SK-N-SH treated with all-trans-retinoic acid at 6 μM for 48 hours (cell line): ENCODE results near the gene JMJD1C.

Source experiments
- PPARA ChIP-seq: fragments of 250-450 bp; sonication (Bioruptor Pico); IDR thresholded peaks from 2 replicates; pipeline ENCODE4 v1.5.0; 2020; ENCODE audit warnings: mild to moderate bottlenecking, borderline replicate concordance
- RARB ChIP-seq: fragments of 250-450 bp; sonication (Bioruptor Pico); IDR thresholded peaks from 2 replicates; pipeline ENCODE4 v1.8.0; 2021; ENCODE audit warnings: mild to moderate bottlenecking, moderate library complexity
- TSHZ2 ChIP-seq: fragments of 250-450 bp; sonication (Bioruptor Pico); IDR thresholded peaks from 2 replicates; pipeline ENCODE4 v1.5.0; 2020; ENCODE audit warnings: mild to moderate bottlenecking, moderate library complexity
- ZFP30 ChIP-seq: fragments of 450-650 bp; formaldehyde crosslinking; IDR thresholded peaks from 2 replicates; pipeline ENCODE4 v1.5.0; 2022; ENCODE audit warnings: mild to moderate bottlenecking, moderate library complexity
- ZNF565 ChIP-seq: fragments of 450-650 bp; formaldehyde crosslinking; conservative IDR thresholded peaks from 2 replicates; pipeline ENCODE4 v1.5.0; 2020; ENCODE audit warnings: low read depth, mild to moderate bottlenecking, moderate library complexity
- ZNF70 ChIP-seq: fragments of 450-650 bp; formaldehyde crosslinking; IDR thresholded peaks from 2 replicates; pipeline ENCODE4 v1.5.0; 2020; ENCODE audit warnings: mild to moderate bottlenecking, moderate library complexity
- TF ChIP-seq, protein P1 (sequence below): fragments of 250-450 bp; sonication (Bioruptor Pico); IDR thresholded peaks from 2 replicates; pipeline ENCODE4 v1.8.0; 2020; ENCODE audit warnings: mild to moderate bottlenecking, moderate library complexity, borderline replicate concordance

- TF ChIP-seq PPARA (CRISPR knock-in tag) = no peak
- TF ChIP-seq, protein P1, sequence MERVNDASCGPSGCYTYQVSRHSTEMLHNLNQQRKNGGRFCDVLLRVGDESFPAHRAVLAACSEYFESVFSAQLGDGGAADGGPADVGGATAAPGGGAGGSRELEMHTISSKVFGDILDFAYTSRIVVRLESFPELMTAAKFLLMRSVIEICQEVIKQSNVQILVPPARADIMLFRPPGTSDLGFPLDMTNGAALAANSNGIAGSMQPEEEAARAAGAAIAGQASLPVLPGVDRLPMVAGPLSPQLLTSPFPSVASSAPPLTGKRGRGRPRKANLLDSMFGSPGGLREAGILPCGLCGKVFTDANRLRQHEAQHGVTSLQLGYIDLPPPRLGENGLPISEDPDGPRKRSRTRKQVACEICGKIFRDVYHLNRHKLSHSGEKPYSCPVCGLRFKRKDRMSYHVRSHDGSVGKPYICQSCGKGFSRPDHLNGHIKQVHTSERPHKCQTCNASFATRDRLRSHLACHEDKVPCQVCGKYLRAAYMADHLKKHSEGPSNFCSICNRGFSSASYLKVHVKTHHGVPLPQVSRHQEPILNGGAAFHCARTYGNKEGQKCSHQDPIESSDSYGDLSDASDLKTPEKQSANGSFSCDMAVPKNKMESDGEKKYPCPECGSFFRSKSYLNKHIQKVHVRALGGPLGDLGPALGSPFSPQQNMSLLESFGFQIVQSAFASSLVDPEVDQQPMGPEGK = no peak
- no peak for TF ChIP-seq TSHZ2 (CRISPR knock-in tag)
- TF ChIP-seq ZFP30 (CRISPR knock-in tag) = no peak
- TF ChIP-seq RARB (CRISPR knock-in tag) = no peak
- no peak for TF ChIP-seq ZNF70 (CRISPR knock-in tag)
- TF ChIP-seq ZNF565 (CRISPR knock-in tag) = no peak
These were observed 256.1 kb downstream of the JMJD1C start for GRCh38 chr10:63209705-63210104.
